Common myeloid progenitor, CD34-positive (primary cell): ENCODE measurements around the gene ASB4.

Source experiments
- CTCF ChIA-PET: fragments of 350-600 bp; sonication (Branson Sonifier 250); formaldehyde crosslinking; loops from one replicate; lab custom pipeline; 2021; ENCODE audit warnings: antibody characterized with exemption; lab: Charles Lee
- POLR2A ChIA-PET: fragments of 350-600 bp; sonication (Branson Sonifier 250); formaldehyde crosslinking; loops from one replicate; lab custom pipeline; 2021; ENCODE audit warnings: antibody characterized with exemption; lab: Charles Lee
- DNase-seq, 3 donors: peaks; one replicate each; pipeline versions ENCODE4 v3.0.0 to v3.0.0-alpha.2; 2013
- H3K27ac ChIP-seq, 2 experiments: 1 replicate in 1 of 2; 2 replicates in 1 of 2; pipeline ENCODE4 v1.7.0; 2013; ENCODE audit warnings: inconsistent platforms in 2 of 2, low read length in 2 of 2, mild to moderate bottlenecking in 2 of 2, low read depth in 1 of 2, moderate library complexity in 1 of 2; ENCODE audit not compliant: severe bottlenecking in 2 of 2, insufficient read depth in 1 of 2, poor library complexity in 1 of 2
- H3K27me3 ChIP-seq, 5 experiments: replicated peaks in 2 of 5; 1 replicate in 3 of 5; 2 replicates in 2 of 5; pipeline versions ENCODE4 v1.6.1 to v1.7.0; 2013; ENCODE audit warnings: low read length in 4 of 5, mild to moderate bottlenecking in 2 of 5, moderate library complexity in 2 of 5, inconsistent platforms in 1 of 5; ENCODE audit not compliant: insufficient read depth in 5 of 5, control insufficient read depth in 4 of 5
- H3K36me3 ChIP-seq, 4 experiments: 1 replicate in 2 of 4; 2 replicates in 2 of 4; pipeline versions ENCODE4 v1.6.1 to v1.7.0; 2013; ENCODE audit warnings: low read length in 3 of 4, control low read depth in 1 of 4, mild to moderate bottlenecking in 1 of 4; ENCODE audit not compliant: control insufficient read depth in 4 of 4, insufficient read depth in 4 of 4
- H3K4me1 ChIP-seq, 4 experiments: 1 replicate in 3 of 4; 2 replicates in 1 of 4; pipeline versions ENCODE4 v1.6.1 to v1.7.1; 2013; ENCODE audit warnings: low read length in 3 of 4, mild to moderate bottlenecking in 3 of 4, control low read depth in 1 of 4, inconsistent platforms in 1 of 4, moderate library complexity in 1 of 4; ENCODE audit not compliant: control insufficient read depth in 4 of 4, insufficient read depth in 4 of 4; ENCODE audit errors: control extremely low read depth in 1 of 4
- H3K4me3 ChIP-seq, 7 experiments: 1 replicate in 4 of 7; 2 replicates in 3 of 7; pipeline versions ENCODE4 v1.5.1 to v1.7.0; 2013; ENCODE audit warnings: mild to moderate bottlenecking in 7 of 7, low read length in 6 of 7, moderate library complexity in 6 of 7, inconsistent platforms in 2 of 7, low read depth in 2 of 7, control low read depth in 1 of 7; ENCODE audit not compliant: insufficient read depth in 4 of 7, control insufficient read depth in 1 of 7; ENCODE audit errors: extremely low read depth in 1 of 7
- H3K9me3 ChIP-seq, 5 experiments: 1 replicate in 4 of 5; 2 replicates in 1 of 5; pipeline versions ENCODE4 v1.6.1 to v1.7.1; 2013; ENCODE audit warnings: low read length in 4 of 5, mild to moderate bottlenecking in 2 of 5, inconsistent platforms in 1 of 5, low read depth in 1 of 5, moderate library complexity in 1 of 5; ENCODE audit not compliant: control insufficient read depth in 4 of 5, insufficient read depth in 2 of 5; ENCODE audit errors: control extremely low read depth in 1 of 5
- WGBS: methylation state at CpG from one replicate; pipeline ENCODE4 v1.1.5; 2013; ENCODE audit not compliant: insufficient coverage; 5-methylcytosine and 5-hydroxymethylcytosine counted together

ASB4 gene

GRCh38 chr7:95508780-95509179 is 23.0 kb downstream of the ASB4 start:
- Histone ChIP-seq H3K4me3 (no peak overlapping the region), H3K27ac (no peak overlapping the region), H3K27me3 (no peaks in the 10 kb centered on the region), H3K36me3 (no peaks in the 10 kb centered on the region), H3K4me1 (peaks cover 0 to 15% (median 7%) of the 10 kb centered on the region in 4 experiments), H3K9me3 (no peaks in the 10 kb centered on the region)
- CTCF ChIA-PET: interaction anchor here (0.6 to 12.3 kb wide), 9 partner anchors 8 to 180 kb away, joined by 3 to 187 read pairs (median 5); no protein-coding TSS in a partner anchor
- 95% methylated on average over 2 of the region's 2 CpGs for WGBS
- POLR2A ChIA-PET: interaction anchor here (0.5 kb wide), 1 partner anchor 107 kb away, joined by 3 read pairs; no protein-coding TSS in a partner anchor
- DNase-seq: no peak

- WGBS: 0% methylated on average over 1 of the region's 5 CpGs
- DNase-seq: peak; percentile 83 to 95 (median 94)
- CTCF ChIA-PET: interaction anchor here (0.7 to 12.3 kb wide), 10 partner anchors 9 to 185 kb away, joined by 3 to 187 read pairs (median 5); no protein-coding TSS in a partner anchor
- Histone ChIP-seq H3K27me3 (no peaks in the 10 kb centered on the region), H3K36me3 (no peaks in the 10 kb centered on the region), H3K4me1 (peaks cover 0 to 15% (median 7%) of the 10 kb centered on the region in 4 experiments), H3K27ac (no peak overlapping the region), H3K9me3 (no peaks in the 10 kb centered on the region), H3K4me3 (peak overlapping the region in 1 of 7 experiments; percentile 18)
- POLR2A ChIA-PET: no interaction called here
These were observed 23.5 kb downstream of the ASB4 start for GRCh38 chr7:95509199-95509598.

GRCh38 chr7:95511716-95512260 is 26.0 kb downstream of the ASB4 start:
- H3K4me3 ChIP-seq: peak overlapping the region in 2 of 7 experiments; percentile 14 to 16
- H3K27me3 ChIP-seq: no peaks in the 10 kb centered on the region
- H3K36me3 ChIP-seq: no peaks in the 10 kb centered on the region
- ChIA-PET CTCF (interaction anchor here (0.6 to 12.3 kb wide), 19 partner anchors 9 to 203 kb away, joined by 3 to 187 read pairs (median 4); no protein-coding TSS in a partner anchor), POLR2A (no interaction called here)
- H3K9me3 ChIP-seq: no peaks in the 10 kb centered on the region
- DNase-seq: peak; percentile 88 to 94 (median 93)
- peaks cover 0 to 20% (median 9%) of the 10 kb centered on the region in 4 experiments for H3K4me1 ChIP-seq
- H3K27ac ChIP-seq: no peak overlapping the region
- 10% methylated on average over 4 of the region's 6 CpGs for WGBS

GRCh38 chr7:95517458-95517857 is 31.7 kb downstream of the ASB4 start:
- Histone ChIP-seq H3K4me3 (no peak overlapping the region), H3K36me3 (no peaks in the 10 kb centered on the region), H3K27ac (no peak overlapping the region), H3K4me1 (peaks cover 0 to 6% (median 3%) of the 10 kb centered on the region in 4 experiments), H3K27me3 (no peaks in the 10 kb centered on the region), H3K9me3 (no peaks in the 10 kb centered on the region)
- ChIA-PET CTCF (interaction anchor here (1.1 to 12.3 kb wide), 5 partner anchors 8 to 171 kb away, joined by 3 to 187 read pairs (median 11); no protein-coding TSS in a partner anchor), POLR2A (no interaction called here)
- 100% methylated on average over 1 of the region's 2 CpGs for WGBS
- no peak for DNase-seq

- DNase-seq: peak in 2 of 3 donors; percentile 19 to 34
- Histone ChIP-seq H3K27ac (no peak overlapping the region), H3K36me3 (no peaks in the 10 kb centered on the region), H3K9me3 (no peaks in the 10 kb centered on the region), H3K27me3 (no peaks in the 10 kb centered on the region), H3K4me3 (no peak overlapping the region), H3K4me1 (peaks cover 0 to 6% (median 3%) of the 10 kb centered on the region in 4 experiments)
- WGBS: 100% methylated on average over 1 of the region's 1 CpG
- ChIA-PET POLR2A (no interaction called here), CTCF (interaction anchor here (2.2 to 12.3 kb wide), 3 partner anchors 8 to 171 kb away, joined by 11 to 187 read pairs (median 15); no protein-coding TSS in a partner anchor)
These were observed 32.1 kb downstream of the ASB4 start for GRCh38 chr7:95517870-95518269.

GRCh38 chr7:95520136-95520535 is 34.4 kb downstream of the ASB4 start:
- Histone ChIP-seq H3K9me3 (no peaks in the 10 kb centered on the region), H3K27me3 (no peaks in the 10 kb centered on the region), H3K4me1 (peaks cover 0 to 9% (median 7%) of the 10 kb centered on the region in 4 experiments), H3K36me3 (no peaks in the 10 kb centered on the region), H3K4me3 (no peak overlapping the region), H3K27ac (no peak overlapping the region)
- DNase-seq: no peak
- ChIA-PET CTCF (interaction anchor here (1.0 to 3.1 kb wide), 3 partner anchors 9 to 166 kb away, joined by 4 to 12 read pairs (median 7); no protein-coding TSS in a partner anchor), POLR2A (no interaction called here)
- 89% methylated on average over 2 of the region's 2 CpGs for WGBS

- no peak for DNase-seq
- peaks cover 0 to 10% (median 5%) of the 10 kb centered on the region in 4 experiments for H3K4me1 ChIP-seq
- no peak overlapping the region for H3K27ac ChIP-seq
- H3K9me3 ChIP-seq: no peaks in the 10 kb centered on the region
- POLR2A ChIA-PET: no interaction called here
- no peaks in the 10 kb centered on the region for H3K36me3 ChIP-seq
- WGBS: 38% methylated on average over 3 of the region's 3 CpGs
- H3K4me3 ChIP-seq: no peak overlapping the region
- H3K27me3 ChIP-seq: no peaks in the 10 kb centered on the region
- CTCF ChIA-PET: interaction anchor here (1.2 to 14.1 kb wide), 8 partner anchors 9 to 169 kb away, joined by 3 to 309 read pairs (median 12); no protein-coding TSS in a partner anchor
These were observed 39.8 kb downstream of the ASB4 start for GRCh38 chr7:95525503-95525902.
